Loucy (cell line): ENCODE data around the gene C18orf32.

ENCODE experiments used
- CTCF ChIP-seq: fragments of 200-600 bp; sonication (generic); conservative IDR thresholded peaks from 2 replicates; pipeline ENCODE4 v1.5.1; 2014; ENCODE audit warnings: mild to moderate bottlenecking, antibody characterized with exemption, low read length
- EZH2phosphoT487 ChIP-seq: fragments of 200-600 bp; IDR thresholded peaks from 2 replicates; pipeline ENCODE4 v1.6.1; 2018; ENCODE audit warnings: antibody characterized with exemption, mild to moderate bottlenecking, moderate library complexity, borderline replicate concordance

GRCh38 chr18:49446481-49446880 is 40.6 kb downstream of the C18orf32 start:
- no peak for TF ChIP-seq CTCF
- TF ChIP-seq EZH2phosphoT487: no peak
